ENCODE measurements around the gene APBB2. TPM values are rescaled to one million over a fixed set of nuclear protein-coding genes. Genes with fewer than 3 reads are reported as not detected.

Gene APBB2
- total RNA-seq, 1 experiment from 2014 or later: 80.7 TPM

- Histone ChIP-seq H3K36me3 (ENCODE audit: control insufficient read depth, insufficient read depth, low read length) (no peaks in the 10 kb centered on the region; the same call in 1 of the 2 replicates), H3K4me1 (peaks cover 4% of the 10 kb centered on the region), H3K4me3 (ENCODE audit: low read depth, low read length) (no peak overlapping the region), H3K27me3 (replicated peaks; ENCODE audit: control insufficient read depth, insufficient read depth, low read length) (no peaks in the 10 kb centered on the region), H3K9me3 (no peaks in the 10 kb centered on the region)
- ChIA-PET POLR2A (no interaction called here), CTCF (no interaction called here)
- Mint-ChIP-seq H3K9me3 (ENCODE audit: unreplicated experiment) (peaks cover 4% of the 10 kb centered on the region), H3K27ac (ENCODE audit: unreplicated experiment) (no peak overlapping the region), H3K4me1 (ENCODE audit: low read depth, unreplicated experiment) (peaks cover 3% of the 10 kb centered on the region), H3K36me3 (ENCODE audit: insufficient read depth, unreplicated experiment) (peaks cover 24% of the 10 kb centered on the region), H3K4me3 (ENCODE audit: unreplicated experiment) (no peak overlapping the region), H3K27me3 (ENCODE audit: insufficient read depth, unreplicated experiment) (no peaks in the 10 kb centered on the region)
- TF ChIP-seq, protein P1, sequence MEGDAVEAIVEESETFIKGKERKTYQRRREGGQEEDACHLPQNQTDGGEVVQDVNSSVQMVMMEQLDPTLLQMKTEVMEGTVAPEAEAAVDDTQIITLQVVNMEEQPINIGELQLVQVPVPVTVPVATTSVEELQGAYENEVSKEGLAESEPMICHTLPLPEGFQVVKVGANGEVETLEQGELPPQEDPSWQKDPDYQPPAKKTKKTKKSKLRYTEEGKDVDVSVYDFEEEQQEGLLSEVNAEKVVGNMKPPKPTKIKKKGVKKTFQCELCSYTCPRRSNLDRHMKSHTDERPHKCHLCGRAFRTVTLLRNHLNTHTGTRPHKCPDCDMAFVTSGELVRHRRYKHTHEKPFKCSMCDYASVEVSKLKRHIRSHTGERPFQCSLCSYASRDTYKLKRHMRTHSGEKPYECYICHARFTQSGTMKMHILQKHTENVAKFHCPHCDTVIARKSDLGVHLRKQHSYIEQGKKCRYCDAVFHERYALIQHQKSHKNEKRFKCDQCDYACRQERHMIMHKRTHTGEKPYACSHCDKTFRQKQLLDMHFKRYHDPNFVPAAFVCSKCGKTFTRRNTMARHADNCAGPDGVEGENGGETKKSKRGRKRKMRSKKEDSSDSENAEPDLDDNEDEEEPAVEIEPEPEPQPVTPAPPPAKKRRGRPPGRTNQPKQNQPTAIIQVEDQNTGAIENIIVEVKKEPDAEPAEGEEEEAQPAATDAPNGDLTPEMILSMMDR (IDR thresholded peaks at IDR 0.05; ENCODE audit: insufficient read depth in 1 of 2, low read depth in 1 of 2, low read length in 1 of 2, severe bottlenecking in 1 of 2, unreplicated experiment in 1 of 2): no peak
- intact Hi-C loops (cut with micrococcal nuclease; ENCODE audit: unreplicated experiment): no loop called here
- no TSS peak for BruUV-seq (replicated peaks)
- DNase-seq: no peak
Measured at GRCh38 chr4:41065434-41066006, 148.8 kb downstream of the APBB2 start.

DNA sequence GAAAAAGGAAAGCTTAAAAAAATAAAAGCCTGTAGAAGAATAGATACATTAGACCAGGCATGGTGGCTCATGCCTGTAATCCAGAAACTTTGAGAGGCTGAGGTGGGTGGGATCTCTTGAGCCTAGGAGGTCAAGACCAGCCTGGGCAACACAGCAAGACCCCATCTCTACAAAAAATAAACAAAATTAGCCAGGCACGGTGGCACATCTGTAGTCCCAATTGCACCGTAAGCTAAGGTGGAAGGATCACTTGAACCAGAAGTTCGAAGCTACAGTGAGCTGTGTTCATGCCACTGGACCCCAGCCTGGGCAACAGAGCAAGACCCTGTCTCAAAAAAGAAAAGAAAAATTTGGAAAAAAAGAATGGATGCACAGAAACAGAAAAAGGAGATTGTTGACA, 149.4 kb downstream of the APBB2 start:
- TF ChIP-seq, protein P1 (IDR thresholded peaks at IDR 0.05; ENCODE audit: insufficient read depth in 1 of 2, low read depth in 1 of 2, low read length in 1 of 2, severe bottlenecking in 1 of 2, unreplicated experiment in 1 of 2): no peak
- Mint-ChIP-seq H3K27me3 (ENCODE audit: insufficient read depth, unreplicated experiment) (no peaks in the 10 kb centered on the region), H3K27ac (ENCODE audit: unreplicated experiment) (no peak overlapping the region), H3K4me1 (ENCODE audit: low read depth, unreplicated experiment) (peaks cover 7% of the 10 kb centered on the region), H3K4me3 (ENCODE audit: unreplicated experiment) (no peak overlapping the region), H3K36me3 (ENCODE audit: insufficient read depth, unreplicated experiment) (peaks cover 29% of the 10 kb centered on the region), H3K9me3 (ENCODE audit: unreplicated experiment) (peaks cover 9% of the 10 kb centered on the region)
- Histone ChIP-seq H3K27me3 (replicated peaks; ENCODE audit: control insufficient read depth, insufficient read depth, low read length) (no peaks in the 10 kb centered on the region), H3K36me3 (ENCODE audit: control insufficient read depth, insufficient read depth, low read length) (no peaks in the 10 kb centered on the region; the same call in 1 of the 2 replicates), H3K4me1 (no peaks in the 10 kb centered on the region), H3K9me3 (0 out of 2 replicates have a peak, but pooled peaks cover 4% of the 10 kb centered on the region), H3K4me3 (ENCODE audit: low read depth, low read length) (no peak overlapping the region)
- ChIA-PET POLR2A (no interaction called here), CTCF (no interaction called here)
- no TSS peak for BruUV-seq (replicated peaks)
- no peak for DNase-seq
- intact Hi-C loops (cut with micrococcal nuclease; ENCODE audit: unreplicated experiment): no loop called here

DNA sequence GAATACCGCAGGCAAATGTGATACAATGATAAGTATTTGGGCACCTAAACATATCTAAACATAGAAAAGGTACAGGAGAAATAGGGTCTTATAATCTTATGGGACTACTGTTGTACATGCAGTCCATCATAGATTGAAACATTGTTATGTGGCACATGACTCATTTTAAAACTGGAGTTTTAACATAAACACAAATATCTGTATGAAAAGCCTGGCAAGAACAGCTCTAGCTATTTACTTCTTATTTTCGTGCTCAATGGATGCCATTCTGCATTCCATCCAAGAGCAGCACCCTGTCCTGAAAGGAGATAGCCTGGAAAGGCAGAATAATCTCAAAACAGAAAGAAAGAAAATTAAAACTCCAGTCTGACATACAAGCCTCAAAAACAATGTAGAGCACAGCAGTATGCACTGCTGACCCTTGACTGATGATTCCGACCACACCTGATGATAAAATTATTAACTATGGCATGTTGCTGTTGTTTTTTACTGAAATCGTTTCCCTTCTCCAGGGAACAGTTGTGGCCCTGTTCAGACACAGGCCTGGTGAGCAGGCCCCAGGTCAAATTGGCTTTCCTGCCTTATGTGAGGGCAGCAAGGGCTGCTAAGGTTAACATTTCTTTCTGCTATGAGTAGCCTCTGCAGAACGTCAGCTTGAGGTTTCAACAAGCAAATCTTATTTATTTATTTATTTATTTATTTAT, 152.7 kb downstream of the APBB2 start:
- H3K36me3 Mint-ChIP-seq (ENCODE audit: insufficient read depth, unreplicated experiment): peaks cover 42% of the 10 kb centered on the region
- Histone ChIP-seq H3K4me3 (ENCODE audit: low read depth, low read length) (no peak overlapping the region), H3K9me3 (0 out of 2 replicates have a peak, but pooled peaks cover 5% of the 10 kb centered on the region), H3K4me1 (peaks cover 8% of the 10 kb centered on the region; the same call in 1 of the 2 replicates), H3K27me3 (replicated peaks; ENCODE audit: control insufficient read depth, insufficient read depth, low read length) (no peaks in the 10 kb centered on the region), H3K36me3 (ENCODE audit: control insufficient read depth, insufficient read depth, low read length) (no peaks in the 10 kb centered on the region; the same call in 1 of the 2 replicates)
- intact Hi-C loops (cut with micrococcal nuclease; ENCODE audit: unreplicated experiment): no loop called here
- no peaks in the 10 kb centered on the region for H3K27me3 Mint-ChIP-seq (ENCODE audit: insufficient read depth, unreplicated experiment)
- H3K4me3 Mint-ChIP-seq (ENCODE audit: unreplicated experiment): no peak overlapping the region
- DNase-seq: no peak
- peaks cover 14% of the 10 kb centered on the region for H3K4me1 Mint-ChIP-seq (ENCODE audit: low read depth, unreplicated experiment)
- ChIA-PET CTCF (interaction anchor here (1.5 kb wide), 1 partner anchor 137 kb away, joined by 3 read pairs; no protein-coding TSS in a partner anchor), POLR2A (no interaction called here)
- H3K27ac Mint-ChIP-seq (ENCODE audit: unreplicated experiment): no peak overlapping the region
- H3K9me3 Mint-ChIP-seq (ENCODE audit: unreplicated experiment): peaks cover 11% of the 10 kb centered on the region
- TF ChIP-seq, protein P1 (IDR thresholded peaks at IDR 0.05; ENCODE audit: insufficient read depth in 1 of 2, low read depth in 1 of 2, low read length in 1 of 2, severe bottlenecking in 1 of 2, unreplicated experiment in 1 of 2): no peak
- BruUV-seq (replicated peaks): no TSS peak

Measured in Caco-2 (cell line).